ENCODE results near the gene MEA1.

The MEA1 gene

DNA sequence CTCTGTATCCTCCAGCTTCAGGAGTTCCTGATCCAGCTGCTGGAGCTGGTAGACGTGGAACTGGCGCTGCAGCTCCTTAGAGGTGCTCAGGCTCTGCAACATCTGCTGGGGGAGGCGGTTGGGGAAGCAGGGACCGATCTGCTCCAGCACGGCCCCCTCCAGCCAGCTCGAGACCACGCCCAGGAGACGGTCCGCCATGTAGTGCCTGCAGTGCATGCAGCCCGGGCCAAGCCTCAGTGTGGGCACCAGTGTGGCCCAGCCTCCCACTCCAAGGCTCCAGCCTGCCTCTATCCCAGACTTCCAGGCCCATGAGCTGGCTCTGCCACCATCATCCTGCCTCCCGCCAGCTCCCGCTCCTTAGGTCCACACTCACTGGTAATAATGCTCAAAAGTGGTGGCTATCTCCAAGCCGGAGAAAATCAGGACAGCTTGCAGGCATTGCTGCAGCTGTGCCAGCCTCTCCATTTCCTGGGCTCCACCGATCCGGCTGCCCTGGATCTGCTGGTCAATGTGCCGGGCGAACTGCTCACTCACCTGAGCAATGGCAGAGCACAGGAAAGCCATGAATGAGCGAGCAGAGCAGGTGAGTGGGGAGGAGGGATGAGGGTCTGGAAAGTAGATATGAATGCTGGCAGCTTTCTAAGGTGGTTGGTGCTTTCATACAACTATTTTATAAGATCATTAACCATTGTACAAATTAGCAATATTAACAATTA is 27.0 kb upstream of the MEA1 start:
- TF ChIP-seq, protein P1, sequence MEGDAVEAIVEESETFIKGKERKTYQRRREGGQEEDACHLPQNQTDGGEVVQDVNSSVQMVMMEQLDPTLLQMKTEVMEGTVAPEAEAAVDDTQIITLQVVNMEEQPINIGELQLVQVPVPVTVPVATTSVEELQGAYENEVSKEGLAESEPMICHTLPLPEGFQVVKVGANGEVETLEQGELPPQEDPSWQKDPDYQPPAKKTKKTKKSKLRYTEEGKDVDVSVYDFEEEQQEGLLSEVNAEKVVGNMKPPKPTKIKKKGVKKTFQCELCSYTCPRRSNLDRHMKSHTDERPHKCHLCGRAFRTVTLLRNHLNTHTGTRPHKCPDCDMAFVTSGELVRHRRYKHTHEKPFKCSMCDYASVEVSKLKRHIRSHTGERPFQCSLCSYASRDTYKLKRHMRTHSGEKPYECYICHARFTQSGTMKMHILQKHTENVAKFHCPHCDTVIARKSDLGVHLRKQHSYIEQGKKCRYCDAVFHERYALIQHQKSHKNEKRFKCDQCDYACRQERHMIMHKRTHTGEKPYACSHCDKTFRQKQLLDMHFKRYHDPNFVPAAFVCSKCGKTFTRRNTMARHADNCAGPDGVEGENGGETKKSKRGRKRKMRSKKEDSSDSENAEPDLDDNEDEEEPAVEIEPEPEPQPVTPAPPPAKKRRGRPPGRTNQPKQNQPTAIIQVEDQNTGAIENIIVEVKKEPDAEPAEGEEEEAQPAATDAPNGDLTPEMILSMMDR (IDR thresholded peaks at IDR 0.05; ENCODE audit: poor library complexity, severe bottlenecking), result no peak
- ATAC-seq (ENCODE audit: low read depth), result no peak
- Histone ChIP-seq H3K4me3 (ENCODE audit: severe bottlenecking) (no peak overlapping the region), H3K9me3 (ENCODE audit: severe bottlenecking) (no peaks in the 10 kb centered on the region), H3K27me3 (ENCODE audit: insufficient read depth, poor library complexity, severe bottlenecking) (no peaks in the 10 kb centered on the region), H3K36me3 (ENCODE audit: low read depth) (peaks cover 54% of the 10 kb centered on the region), H3K27ac (ENCODE audit: poor library complexity, severe bottlenecking) (no peak overlapping the region), H3K4me1 (ENCODE audit: insufficient read depth, poor library complexity, severe bottlenecking) (no peaks in the 10 kb centered on the region)
- DNase-seq (ENCODE audit: low spot score), result no peak

DNA sequence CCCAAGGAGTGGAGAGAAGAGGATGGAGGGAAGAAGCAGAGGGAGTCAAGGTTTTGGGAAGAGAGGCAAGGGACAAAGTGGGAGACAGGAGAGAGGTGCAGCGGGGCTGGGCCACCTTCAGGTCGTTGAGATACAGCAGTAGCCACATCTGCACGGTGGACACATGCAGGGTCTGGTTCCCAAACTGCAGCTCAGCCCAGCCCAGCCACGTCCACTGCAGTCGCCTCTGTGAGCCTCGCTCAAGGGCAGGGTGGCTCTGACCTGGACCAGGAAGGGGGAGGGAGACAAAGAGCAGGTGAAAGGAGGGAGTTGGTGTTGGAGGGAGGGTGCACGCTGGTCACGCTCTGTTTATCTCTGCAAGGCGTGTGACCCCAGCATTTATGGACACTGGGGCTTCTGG is 25.0 kb upstream of the MEA1 start:
- Histone ChIP-seq H3K27me3 (ENCODE audit: insufficient read depth, poor library complexity, severe bottlenecking) (no peaks in the 10 kb centered on the region), H3K36me3 (ENCODE audit: low read depth) (peaks cover 60% of the 10 kb centered on the region), H3K27ac (ENCODE audit: poor library complexity, severe bottlenecking) (no peak overlapping the region), H3K9me3 (ENCODE audit: severe bottlenecking) (no peaks in the 10 kb centered on the region), H3K4me1 (ENCODE audit: insufficient read depth, poor library complexity, severe bottlenecking) (no peaks in the 10 kb centered on the region), H3K4me3 (ENCODE audit: severe bottlenecking) (no peak overlapping the region)
- no peak for ATAC-seq (ENCODE audit: low read depth)
- TF ChIP-seq, protein P1 (IDR thresholded peaks at IDR 0.05; ENCODE audit: poor library complexity, severe bottlenecking), result no peak
- DNase-seq (ENCODE audit: low spot score), result no peak

DNA sequence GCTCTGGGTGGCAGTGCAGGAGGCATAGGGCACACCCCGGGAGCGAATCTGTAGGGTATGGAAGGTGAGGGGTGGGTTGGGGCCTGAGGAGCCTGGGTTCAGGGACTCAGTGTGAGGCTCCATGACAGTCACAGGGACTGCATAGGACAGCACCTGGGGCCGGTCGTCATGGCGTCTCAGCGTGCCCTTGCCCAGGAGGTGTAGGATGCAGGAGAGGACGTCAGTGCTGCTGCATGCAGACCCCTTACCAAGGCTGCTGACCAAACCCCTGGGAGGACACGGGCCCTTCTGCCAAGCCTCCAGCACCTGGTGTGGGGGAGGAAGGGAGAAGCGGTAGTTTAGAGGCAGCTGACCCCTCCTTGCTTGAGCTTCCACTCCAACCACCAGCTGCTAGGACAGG is 24.0 kb upstream of the MEA1 start:
- TF ChIP-seq, protein P1 (IDR thresholded peaks at IDR 0.05; ENCODE audit: poor library complexity, severe bottlenecking), result no peak
- H3K4me1 ChIP-seq (ENCODE audit: insufficient read depth, poor library complexity, severe bottlenecking), result no peaks in the 10 kb centered on the region
- H3K27ac ChIP-seq (ENCODE audit: poor library complexity, severe bottlenecking), result no peak overlapping the region
- no peak overlapping the region for H3K4me3 ChIP-seq (ENCODE audit: severe bottlenecking)
- no peak for DNase-seq (ENCODE audit: low spot score)
- ATAC-seq (ENCODE audit: low read depth), result no peak
- no peaks in the 10 kb centered on the region for H3K27me3 ChIP-seq (ENCODE audit: insufficient read depth, poor library complexity, severe bottlenecking)
- no peaks in the 10 kb centered on the region for H3K9me3 ChIP-seq (ENCODE audit: severe bottlenecking)
- H3K36me3 ChIP-seq (ENCODE audit: low read depth), result peaks cover 54% of the 10 kb centered on the region

DNA sequence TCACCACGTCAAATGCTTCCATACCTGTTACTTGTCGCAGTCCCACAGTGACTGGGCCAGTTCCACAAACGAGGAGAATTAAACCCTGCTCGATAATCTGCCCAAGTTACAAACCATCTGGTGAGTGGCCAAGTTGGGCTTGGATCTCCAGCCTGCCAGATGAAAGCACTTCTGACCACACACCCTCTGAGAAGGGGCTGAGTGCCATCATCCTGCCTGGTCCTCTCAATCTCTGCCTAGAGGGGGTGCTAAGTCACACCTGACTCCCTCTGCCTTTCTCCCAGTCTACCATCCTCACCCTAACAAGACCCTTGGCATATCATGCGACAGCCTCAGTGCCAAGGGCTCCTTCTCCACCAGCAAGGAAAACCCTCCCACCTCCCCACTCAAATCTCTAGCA is 23.5 kb upstream of the MEA1 start:
- H3K4me1 ChIP-seq (ENCODE audit: insufficient read depth, poor library complexity, severe bottlenecking), result no peaks in the 10 kb centered on the region
- no peak for DNase-seq (ENCODE audit: low spot score)

DNA sequence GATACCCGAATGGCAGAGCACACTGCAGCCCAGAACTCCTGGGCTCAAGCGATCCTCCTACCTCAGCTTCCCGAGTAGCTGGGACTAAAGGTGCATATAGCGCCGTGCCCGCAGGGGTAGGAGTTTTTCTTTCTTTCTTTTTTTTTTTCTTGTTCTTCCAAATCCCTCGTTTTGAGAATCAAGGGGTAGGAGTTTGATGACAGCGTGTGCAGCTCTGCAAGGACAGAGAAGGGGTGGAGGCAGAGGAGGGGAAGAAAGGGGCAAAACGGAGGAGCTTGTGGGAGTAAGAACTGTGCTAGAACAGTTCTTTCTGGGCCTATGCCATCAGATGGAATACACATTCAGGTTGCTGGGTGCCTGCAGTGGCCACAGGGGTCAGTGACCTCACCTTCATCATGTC is 23.0 kb upstream of the MEA1 start:
- H3K9me3 ChIP-seq (ENCODE audit: severe bottlenecking), result no peaks in the 10 kb centered on the region
- H3K27me3 ChIP-seq (ENCODE audit: insufficient read depth, poor library complexity, severe bottlenecking), result no peaks in the 10 kb centered on the region
- peaks cover 49% of the 10 kb centered on the region for H3K36me3 ChIP-seq (ENCODE audit: low read depth)
- H3K4me3 ChIP-seq (ENCODE audit: severe bottlenecking), result no peak overlapping the region
- TF ChIP-seq, protein P1 (IDR thresholded peaks at IDR 0.05; ENCODE audit: poor library complexity, severe bottlenecking), result no peak
- no peaks in the 10 kb centered on the region for H3K4me1 ChIP-seq (ENCODE audit: insufficient read depth, poor library complexity, severe bottlenecking)
- DNase-seq (ENCODE audit: low spot score), result no peak
- no peak overlapping the region for H3K27ac ChIP-seq (ENCODE audit: poor library complexity, severe bottlenecking)
- no peak for ATAC-seq (ENCODE audit: low read depth)

More for the DNA sequence above, 23.5 kb upstream of the MEA1 start:
- TF ChIP-seq, protein P1 (IDR thresholded peaks at IDR 0.05; ENCODE audit: poor library complexity, severe bottlenecking), result no peak
- no peaks in the 10 kb centered on the region for H3K27me3 ChIP-seq (ENCODE audit: insufficient read depth, poor library complexity, severe bottlenecking)
- peaks cover 49% of the 10 kb centered on the region for H3K36me3 ChIP-seq (ENCODE audit: low read depth)
- no peak overlapping the region for H3K4me3 ChIP-seq (ENCODE audit: severe bottlenecking)
- no peak overlapping the region for H3K27ac ChIP-seq (ENCODE audit: poor library complexity, severe bottlenecking)
- no peak for ATAC-seq (ENCODE audit: low read depth)
- no peaks in the 10 kb centered on the region for H3K9me3 ChIP-seq (ENCODE audit: severe bottlenecking)

All from RWPE2 (cell line).